Astrocyte (in vitro differentiated cells and primary cell): ENCODE results near the gene PIM1. TPM values are rescaled to one million over a fixed set of nuclear protein-coding genes. Genes with fewer than 3 reads are reported as not detected.

ENCODE experiments used
- DNase-seq: peaks from one replicate; pipeline ENCODE4 v3.0.0-alpha.2; 2010; ENCODE audit warnings: low read depth
- FAIRE-seq: peaks from 2 replicates; lab custom pipeline; 2011; peaks lifted over from hg19 to GRCh38; lab: Jason Lieb, UNC
- H2AFZ ChIP-seq: 2 replicates; pipeline ENCODE4 v1.6.0; 2012; ENCODE audit warnings: low read depth, low read length, inconsistent platforms
- H3K27ac ChIP-seq: 2 replicates; pipeline ENCODE4 v1.5.1; 2011; ENCODE audit warnings: low read depth, low read length, inconsistent platforms
- H3K27me3 ChIP-seq: 2 replicates; pipeline ENCODE4 v1.6.0; 2011; ENCODE audit warnings: low read length, inconsistent platforms; ENCODE audit not compliant: insufficient read depth
- H3K36me3 ChIP-seq: 2 replicates; pipeline ENCODE4 v1.5.1; 2011; ENCODE audit warnings: low read length, inconsistent platforms; ENCODE audit not compliant: insufficient read depth
- H3K4me1 ChIP-seq: 2 replicates; pipeline ENCODE4 v1.5.1; 2011; ENCODE audit warnings: low read length, inconsistent platforms; ENCODE audit not compliant: insufficient read depth
- H3K4me2 ChIP-seq: 2 replicates; pipeline ENCODE4 v1.6.0; 2012; ENCODE audit warnings: low read length, inconsistent platforms
- H3K4me3 ChIP-seq: 2 replicates; pipeline ENCODE4 v1.5.1; 2011; ENCODE audit warnings: low read depth, mild to moderate bottlenecking, low read length, inconsistent platforms; ENCODE audit not compliant: insufficient read depth
- H3K79me2 ChIP-seq: 2 replicates; pipeline ENCODE4 v1.6.0; 2012; ENCODE audit warnings: mild to moderate bottlenecking, low read length, inconsistent platforms; ENCODE audit not compliant: insufficient read depth
- H3K9ac ChIP-seq: 2 replicates; pipeline ENCODE4 v1.6.0; 2012; ENCODE audit warnings: mild to moderate bottlenecking, low read length, inconsistent platforms
- H3K9me3 ChIP-seq: 2 replicates; pipeline ENCODE4 v1.5.1; 2012; ENCODE audit warnings: low read depth, mild to moderate bottlenecking, low read length, inconsistent platforms; ENCODE audit not compliant: insufficient read depth
- H4K20me1 ChIP-seq: 2 replicates; pipeline ENCODE4 v1.6.0; 2012; ENCODE audit warnings: low read length, inconsistent platforms; ENCODE audit not compliant: insufficient read depth
- H3K27ac Mint-ChIP-seq: one replicate; pipeline ENCODE4 v1.8.0; 2021; ENCODE audit warnings: mild to moderate bottlenecking, mixed read lengths; ENCODE audit not compliant: unreplicated experiment
- H3K27me3 Mint-ChIP-seq: one replicate; pipeline ENCODE4 v1.8.0; 2021; ENCODE audit warnings: low read depth, mixed read lengths; ENCODE audit not compliant: unreplicated experiment
- H3K36me3 Mint-ChIP-seq: one replicate; pipeline ENCODE4 v1.8.0; 2021; ENCODE audit warnings: low read depth, mixed read lengths; ENCODE audit not compliant: unreplicated experiment
- H3K4me1 Mint-ChIP-seq: one replicate; pipeline ENCODE4 v1.8.0; 2021; ENCODE audit warnings: low read depth, mixed read lengths; ENCODE audit not compliant: unreplicated experiment
- H3K4me3 Mint-ChIP-seq: one replicate; pipeline ENCODE4 v1.8.0; 2021; ENCODE audit warnings: mild to moderate bottlenecking, moderate library complexity, mixed read lengths; ENCODE audit not compliant: unreplicated experiment
- H3K9me3 Mint-ChIP-seq: one replicate; pipeline ENCODE4 v1.8.0; 2021; ENCODE audit warnings: mild to moderate bottlenecking, mixed read lengths; ENCODE audit not compliant: unreplicated experiment
- CTCF ChIP-seq: IDR thresholded peaks from 2 replicates; pipeline ENCODE4 v1.5.1; 2011; ENCODE audit warnings: low read depth, mild to moderate bottlenecking, inconsistent platforms, low read length, moderate library complexity; ENCODE audit not compliant: insufficient read depth
- EZH2 ChIP-seq: IDR thresholded peaks from 2 replicates; pipeline ENCODE4 v1.6.1; 2012; ENCODE audit warnings: mild to moderate bottlenecking, low read length, inconsistent platforms; ENCODE audit not compliant: insufficient read depth
- total RNA-seq: library from RNA; stranded (reverse); gene quantifications from 2 replicates; pipeline ENCODE4 v1.2.1, GENCODE V29; 2021

Gene PIM1
- total RNA-seq, 1 donor from 2014 or later, result 32.1 TPM

- DNase-seq (peak; percentile 67), FAIRE-seq (no peak)
- H3K9ac ChIP-seq, result peak overlapping the region; percentile 95
- Mint-ChIP-seq H3K4me3 (peak overlapping the region; percentile 91), H3K9me3 (no peaks in the 10 kb centered on the region), H3K36me3 (peaks cover 10% of the 10 kb centered on the region), H3K27me3 (no peaks in the 10 kb centered on the region), H3K4me1 (peaks cover 19% of the 10 kb centered on the region), H3K27ac (peak overlapping the region; percentile 89)
- H3K4me1 ChIP-seq, result peaks cover 9% of the 10 kb centered on the region
- TF ChIP-seq EZH2 (no peak), CTCF (no peak)
- H3K27ac ChIP-seq, result peak overlapping the region; percentile 67
- H4K20me1 ChIP-seq, result peaks cover 36% of the 10 kb centered on the region
- peaks cover 26% of the 10 kb centered on the region for H3K36me3 ChIP-seq
- H3K4me2 ChIP-seq, result peak overlapping the region; percentile 88
- peak overlapping the region; percentile 87 for H3K4me3 ChIP-seq
- H2AFZ ChIP-seq, result no peak overlapping the region
- no peaks in the 10 kb centered on the region for H3K27me3 ChIP-seq
- no peaks in the 10 kb centered on the region for H3K9me3 ChIP-seq
- peaks cover 26% of the 10 kb centered on the region for H3K79me2 ChIP-seq
Observed at GRCh38 chr6:37171201-37171969, 1.4 kb downstream of the PIM1 start.

- peak overlapping the region; percentile 87 for H3K4me3 ChIP-seq
- DNase-seq, result peak; percentile 87
- Mint-ChIP-seq H3K4me3 (peak overlapping the region; percentile 91), H3K27me3 (no peaks in the 10 kb centered on the region), H3K36me3 (peaks cover 11% of the 10 kb centered on the region), H3K9me3 (no peaks in the 10 kb centered on the region), H3K27ac (peak overlapping the region; percentile 88), H3K4me1 (peaks cover 19% of the 10 kb centered on the region)
- peak overlapping the region; percentile 95 for H3K9ac ChIP-seq
- peak overlapping the region; percentile 88 for H3K4me2 ChIP-seq
- peaks cover 26% of the 10 kb centered on the region for H3K79me2 ChIP-seq
- peaks cover 26% of the 10 kb centered on the region for H3K36me3 ChIP-seq
- H2AFZ ChIP-seq, result no peak overlapping the region
- H3K9me3 ChIP-seq, result no peaks in the 10 kb centered on the region
- no peaks in the 10 kb centered on the region for H3K27me3 ChIP-seq
- peaks cover 9% of the 10 kb centered on the region for H3K4me1 ChIP-seq
- no peak for TF ChIP-seq EZH2
- TF ChIP-seq CTCF, result peak; percentile 95
- peaks cover 36% of the 10 kb centered on the region for H4K20me1 ChIP-seq
- peak overlapping the region; percentile 67 for H3K27ac ChIP-seq
- FAIRE-seq, result no peak
Observed at GRCh38 chr6:37171970-37172812, 2.2 kb downstream of the PIM1 start.
